H9 (cell line): ENCODE measurements around the gene ATP6V0E1. TPM values are rescaled to one million over a fixed set of nuclear protein-coding genes. Genes with fewer than 3 reads are reported as not detected.

Source experiments
- DNase-seq: peaks from one replicate; pipeline ENCODE4 v3.0.0-alpha.2; 2017
- H2AFZ ChIP-seq: one replicate; pipeline ENCODE4 v1.6.1; 2013; ENCODE audit warnings: mild to moderate bottlenecking, low read length, control low read depth, moderate library complexity
- H2AK5ac ChIP-seq: 2 replicates; pipeline ENCODE4 v1.6.1; 2013; ENCODE audit warnings: low read length, control low read depth, mixed read lengths; ENCODE audit not compliant: insufficient read length
- H2BK120ac ChIP-seq: one replicate; pipeline ENCODE4 v1.6.1; 2013; ENCODE audit warnings: low read depth, mild to moderate bottlenecking, low read length, control low read depth, inconsistent platforms; ENCODE audit not compliant: poor library complexity, severe bottlenecking
- H2BK12ac ChIP-seq: 2 replicates; pipeline ENCODE4 v1.6.1; 2013; ENCODE audit warnings: low read length, control low read depth, mixed read lengths, low read depth; ENCODE audit not compliant: insufficient read length
- H2BK15ac ChIP-seq: 2 replicates; pipeline ENCODE4 v1.6.1; 2013; ENCODE audit warnings: low read depth, low read length, control low read depth
- H2BK20ac ChIP-seq: one replicate; pipeline ENCODE4 v1.6.1; 2013; ENCODE audit warnings: low read depth, mild to moderate bottlenecking, low read length, control low read depth, inconsistent platforms; ENCODE audit not compliant: poor library complexity, severe bottlenecking
- H2BK5ac ChIP-seq: 2 replicates; pipeline ENCODE4 v1.6.1; 2013; ENCODE audit warnings: low read length, control low read depth, mixed read lengths; ENCODE audit not compliant: insufficient read length
- H3K14ac ChIP-seq: 2 replicates; pipeline ENCODE4 v1.6.1; 2013; ENCODE audit warnings: low read length, control low read depth; ENCODE audit not compliant: insufficient read depth
- H3K18ac ChIP-seq: 2 replicates; pipeline ENCODE4 v1.6.1; 2013; ENCODE audit warnings: low read depth, mild to moderate bottlenecking, mixed read lengths, low read length, control low read depth; ENCODE audit not compliant: insufficient read length
- H3K23ac ChIP-seq: 2 replicates; pipeline ENCODE4 v1.6.1; 2013; ENCODE audit warnings: low read length, control low read depth, mixed read lengths, low read depth; ENCODE audit not compliant: insufficient read length
- H3K23me2 ChIP-seq: 2 replicates; pipeline ENCODE4 v1.6.1; 2013; ENCODE audit warnings: low read depth, mild to moderate bottlenecking, mixed read lengths, low read length, control low read depth; ENCODE audit not compliant: insufficient read length, poor library complexity, severe bottlenecking
- H3K27ac ChIP-seq: 2 replicates; pipeline ENCODE4 v1.5.1; 2013; ENCODE audit warnings: low read length, control low read depth, mixed read lengths, low read depth; ENCODE audit not compliant: insufficient read length
- H3K27me3 ChIP-seq: 2 replicates; pipeline ENCODE4 v1.6.1; 2013; ENCODE audit warnings: low read length, control low read depth, inconsistent platforms; ENCODE audit not compliant: insufficient read depth
- H3K4ac ChIP-seq: 2 replicates; pipeline ENCODE4 v1.6.1; 2013; ENCODE audit warnings: low read depth, mild to moderate bottlenecking, control low read depth, inconsistent platforms, low read length, moderate library complexity
- H3K4me1 ChIP-seq: 2 replicates; pipeline ENCODE4 v1.6.1; 2013; ENCODE audit warnings: low read length, control low read depth, inconsistent platforms; ENCODE audit not compliant: insufficient read depth
- H3K4me2 ChIP-seq: 2 replicates; pipeline ENCODE4 v1.6.1; 2013; ENCODE audit warnings: low read length, control low read depth, mixed read lengths; ENCODE audit not compliant: insufficient read length, insufficient read depth
- H3K56ac ChIP-seq: 2 replicates; pipeline ENCODE4 v1.6.1; 2013; ENCODE audit warnings: low read depth, mild to moderate bottlenecking, mixed read lengths, low read length, control low read depth; ENCODE audit not compliant: insufficient read length
- H3K79me1 ChIP-seq: 2 replicates; pipeline ENCODE4 v1.6.1; 2013; ENCODE audit warnings: low read depth, mild to moderate bottlenecking, moderate library complexity, low read length, control low read depth, inconsistent platforms; ENCODE audit not compliant: insufficient read depth, poor library complexity, severe bottlenecking
- H3K79me2 ChIP-seq: 2 replicates; pipeline ENCODE4 v1.6.1; 2013; ENCODE audit warnings: low read length, control low read depth, inconsistent platforms; ENCODE audit not compliant: insufficient read depth
- H3K9ac ChIP-seq: 2 replicates; pipeline ENCODE4 v1.6.1; 2013; ENCODE audit warnings: low read length, control low read depth, mixed read lengths; ENCODE audit not compliant: insufficient read length; ENCODE audit errors: extremely low read depth
- H3K9me3 ChIP-seq: one replicate; pipeline ENCODE4 v1.6.1; 2013; ENCODE audit warnings: low read depth, low read length, inconsistent platforms; ENCODE audit not compliant: control insufficient read depth
- H3T11ph ChIP-seq: one replicate; pipeline ENCODE4 v1.6.1; 2013; ENCODE audit warnings: mild to moderate bottlenecking, low read length, control low read depth, inconsistent platforms
- H4K20me1 ChIP-seq: one replicate; pipeline ENCODE4 v1.6.1; 2013; ENCODE audit not compliant: control insufficient read depth, insufficient read length, insufficient read depth
- H4K5ac ChIP-seq: 2 replicates; pipeline ENCODE4 v1.6.1; 2013; ENCODE audit warnings: low read depth, mild to moderate bottlenecking, mixed read lengths, low read length, control low read depth; ENCODE audit not compliant: insufficient read length
- H4K8ac ChIP-seq: replicated peaks from 2 replicates; pipeline ENCODE4 v1.6.1; 2013; ENCODE audit warnings: low read length, control low read depth, mixed read lengths, low read depth; ENCODE audit not compliant: insufficient read length
- H4K91ac ChIP-seq: 2 replicates; pipeline ENCODE4 v1.6.1; 2013; ENCODE audit warnings: low read depth, mild to moderate bottlenecking, moderate library complexity, mixed read lengths, low read length, control low read depth; ENCODE audit not compliant: insufficient read length
- H3K27ac Mint-ChIP-seq, 3 experiments: 2 replicates in 2 of 3; 3 replicates in 1 of 3; pipeline ENCODE4 v1.8.0; 2020 to 2021; ENCODE audit warnings: mixed read lengths in 3 of 3, mild to moderate bottlenecking in 1 of 3, moderate library complexity in 1 of 3
- H3K27me3 Mint-ChIP-seq: 2 replicates; pipeline ENCODE4 v1.8.0; 2021; ENCODE audit warnings: low read depth, mild to moderate bottlenecking, moderate library complexity, mixed read lengths
- H3K36me3 Mint-ChIP-seq, 3 experiments: 2 replicates in 2 of 3; 3 replicates in 1 of 3; pipeline ENCODE4 v1.8.0; 2020 to 2021; ENCODE audit warnings: low read depth in 3 of 3, mixed read lengths in 3 of 3; ENCODE audit not compliant: insufficient read depth in 1 of 3
- H3K4me1 Mint-ChIP-seq, 2 experiments: 2 replicates each; pipeline ENCODE4 v1.8.0; 2020; ENCODE audit warnings: mixed read lengths in 2 of 2
- H3K4me3 Mint-ChIP-seq, 2 experiments: 2 replicates in 1 of 2; 3 replicates in 1 of 2; pipeline ENCODE4 v1.8.0; 2020 to 2021; ENCODE audit warnings: mild to moderate bottlenecking in 2 of 2, mixed read lengths in 2 of 2, moderate library complexity in 1 of 2
- H3K9me3 Mint-ChIP-seq, 2 experiments: 2 replicates in 1 of 2; 3 replicates in 1 of 2; pipeline ENCODE4 v1.8.0; 2020; ENCODE audit warnings: mild to moderate bottlenecking in 2 of 2, mixed read lengths in 2 of 2, moderate library complexity in 1 of 2
- CTCF ChIP-seq: fragments of 200-600 bp; sonication (generic); conservative IDR thresholded peaks from 3 replicates; pipeline ENCODE4 v1.8.0; 2021; ENCODE audit warnings: antibody characterized with exemption, mild to moderate bottlenecking
- WGBS: extraction: QIAGEN DNeasy Blood & Tissue Kit; methylation state at CpG from one replicate; pipeline ENCODE4 v1.1.7; 2013; ENCODE audit warnings: missing lambda C conversion rate, low lambda C conversion rate, mixed read lengths; ENCODE audit not compliant: insufficient read length; ENCODE audit errors: extremely low coverage; 5-methylcytosine and 5-hydroxymethylcytosine counted together
- total RNA-seq: library from RNA; stranded (reverse); gene quantifications from 2 replicates; pipeline ENCODE4 v1.2.1, GENCODE V29; 2021

ATP6V0E1 gene
- total RNA-seq, 1 experiment from 2014 or later = 101 TPM

GRCh38 chr5:172951371-172952033 is 32.1 kb upstream of the ATP6V0E1 start:
- DNase-seq = no peak
- peaks cover 24% of the 10 kb centered on the region for H3K27me3 Mint-ChIP-seq
- H3K27ac Mint-ChIP-seq = no peak overlapping the region
- Histone ChIP-seq H3K79me2 (no peaks in the 10 kb centered on the region), H3K18ac (no peak overlapping the region), H3K4me1 (no peaks in the 10 kb centered on the region), H4K5ac (no peak overlapping the region), H2BK120ac (no peak overlapping the region), H2BK5ac (no peak overlapping the region), H3K23me2 (no peaks in the 10 kb centered on the region), H3K9me3 (no peaks in the 10 kb centered on the region), H3K27ac (no peak overlapping the region), H3K4ac (no peak overlapping the region), H3T11ph (no peak overlapping the region), H3K79me1 (no peaks in the 10 kb centered on the region), H3K27me3 (no peaks in the 10 kb centered on the region), H3K23ac (no peak overlapping the region), H3K14ac (no peak overlapping the region), H3K4me2 (no peak overlapping the region), H3K56ac (no peak overlapping the region), H2AK5ac (no peak overlapping the region), H2BK20ac (no peak overlapping the region), H2BK15ac (no peak overlapping the region), H4K8ac (no peak overlapping the region), H4K20me1 (no peaks in the 10 kb centered on the region), H3K9ac (no peak overlapping the region), H2BK12ac (no peak overlapping the region), H2AFZ (no peak overlapping the region), H4K91ac (no peak overlapping the region)
- peaks cover 4 to 25% (median 14%) of the 10 kb centered on the region in 3 experiments; a peak in 6 of 7 replicates for H3K36me3 Mint-ChIP-seq
- peaks cover 0 to 5% of the 10 kb centered on the region in 2 experiments; a peak in 3 of 4 replicates for H3K4me1 Mint-ChIP-seq
- H3K9me3 Mint-ChIP-seq = no peaks in the 10 kb centered on the region
- no CpG with 5 or more reads among the region's 11 CpGs for WGBS
- H3K4me3 Mint-ChIP-seq = no peak overlapping the region
- no peak for TF ChIP-seq CTCF
